Measurements from ENCODE around the gene HDAC9.

HDAC9 gene

GRCh38 chr7:18771834-18772566 lies 276.5 kb downstream of the HDAC9 start:
- in situ Hi-C loops (cut with MboI; ENCODE audit: low sequenced_read_pairs) = no loop called here

DNA sequence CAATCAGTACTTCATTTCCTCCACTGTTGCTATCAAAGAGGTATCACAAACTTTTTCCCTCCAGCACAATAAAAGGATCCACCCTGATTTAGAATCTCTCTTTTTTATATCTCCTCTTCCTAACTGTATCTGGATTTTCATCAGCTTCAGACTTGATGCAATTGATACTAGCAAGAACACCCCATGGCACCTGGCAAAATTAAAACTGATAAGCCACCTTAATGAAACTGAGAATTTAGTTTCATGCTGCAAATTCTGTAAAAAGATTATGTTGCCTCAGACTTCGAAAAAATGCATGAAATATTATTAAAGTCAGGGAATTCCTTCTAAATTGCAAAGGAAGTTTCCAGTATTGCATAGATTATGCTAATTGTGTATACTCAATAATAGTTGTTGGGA lies 277.0 kb downstream of the HDAC9 start:
- in situ Hi-C loops (cut with MboI; ENCODE audit: low sequenced_read_pairs) = no loop called here

DNA sequence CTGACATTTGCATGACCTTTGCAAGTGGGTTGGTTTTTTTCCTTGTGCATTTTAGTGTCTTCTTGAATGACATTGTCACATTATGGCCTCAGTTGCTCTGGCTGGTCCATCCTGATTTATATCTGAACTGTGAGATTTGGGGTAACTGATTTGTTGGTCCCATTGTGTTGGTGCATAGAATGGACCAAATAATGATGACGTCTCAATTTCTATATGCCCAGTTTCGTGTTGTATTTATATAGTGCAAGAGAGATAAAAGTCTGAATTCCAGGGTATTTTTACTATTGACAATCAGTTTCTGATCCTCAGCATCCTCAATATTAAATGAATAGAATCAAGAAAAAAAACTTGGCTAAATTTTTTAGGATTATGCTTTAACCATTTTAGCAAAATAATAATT lies 281.8 kb downstream of the HDAC9 start:
- in situ Hi-C loops (cut with MboI; ENCODE audit: low sequenced_read_pairs) = no loop called here

GRCh38 chr7:18778594-18778993 lies 283.0 kb downstream of the HDAC9 start:
- in situ Hi-C loops (cut with MboI; ENCODE audit: low sequenced_read_pairs) = no loop called here

- in situ Hi-C loops (cut with MboI; ENCODE audit: low sequenced_read_pairs) = no loop called here
Measured at GRCh38 chr7:18780266-18780665, 284.7 kb downstream of the HDAC9 start.

GRCh38 chr7:18780938-18781337 lies 285.4 kb downstream of the HDAC9 start:
- in situ Hi-C loops (cut with MboI; ENCODE audit: low sequenced_read_pairs) = no loop called here

DNA sequence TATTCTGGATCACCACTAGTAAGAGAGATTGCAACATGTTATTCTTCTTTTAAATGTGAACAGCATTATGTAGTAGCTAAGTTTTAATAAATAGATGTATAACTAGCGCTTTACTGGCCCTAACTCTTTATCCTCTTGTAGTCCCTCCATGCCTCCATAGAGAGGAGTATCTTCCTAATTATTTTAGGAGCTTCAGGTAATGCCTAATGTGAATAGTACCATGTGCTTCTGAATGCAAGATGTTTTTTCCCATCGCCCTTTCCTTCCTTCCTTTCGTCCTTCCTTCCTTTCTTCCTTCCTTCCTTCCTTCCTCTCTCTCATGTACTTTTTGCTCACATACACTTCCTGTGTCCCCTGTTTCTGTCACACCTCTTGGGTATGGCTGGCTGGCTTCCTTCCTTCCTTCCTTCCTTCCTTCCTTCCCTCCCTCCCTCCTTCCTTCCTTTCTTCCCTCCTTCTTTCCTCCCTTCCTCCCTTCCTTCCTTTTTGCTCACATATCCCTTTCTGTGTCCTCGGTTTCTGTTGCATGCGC lies 290.7 kb downstream of the HDAC9 start:
- in situ Hi-C loops (cut with MboI; ENCODE audit: low sequenced_read_pairs) = no loop called here

GRCh38 chr7:18786796-18787195 lies 291.2 kb downstream of the HDAC9 start:
- in situ Hi-C loops (cut with MboI; ENCODE audit: low sequenced_read_pairs) = no loop called here

DNA sequence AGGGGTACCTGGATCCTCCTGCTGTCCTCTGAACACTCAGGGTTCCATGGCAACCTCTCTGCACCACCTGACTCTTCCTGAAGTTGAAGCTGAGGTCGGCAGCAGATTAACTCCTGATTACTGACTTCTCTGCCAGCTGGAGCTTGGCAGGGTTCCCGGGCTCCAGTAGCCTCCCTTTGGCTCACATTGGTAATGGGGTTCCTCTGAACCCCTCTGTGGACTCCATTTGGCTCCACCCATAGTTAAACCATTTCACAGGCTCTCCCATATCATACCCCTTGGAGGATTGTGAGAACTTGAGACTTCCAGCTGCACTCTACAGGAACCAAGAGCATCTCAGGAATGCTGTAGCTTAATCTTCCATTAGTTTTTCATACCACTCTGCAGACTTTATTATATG lies 292.5 kb downstream of the HDAC9 start:
- in situ Hi-C loops (cut with MboI; ENCODE audit: low sequenced_read_pairs) = no loop called here

DNA sequence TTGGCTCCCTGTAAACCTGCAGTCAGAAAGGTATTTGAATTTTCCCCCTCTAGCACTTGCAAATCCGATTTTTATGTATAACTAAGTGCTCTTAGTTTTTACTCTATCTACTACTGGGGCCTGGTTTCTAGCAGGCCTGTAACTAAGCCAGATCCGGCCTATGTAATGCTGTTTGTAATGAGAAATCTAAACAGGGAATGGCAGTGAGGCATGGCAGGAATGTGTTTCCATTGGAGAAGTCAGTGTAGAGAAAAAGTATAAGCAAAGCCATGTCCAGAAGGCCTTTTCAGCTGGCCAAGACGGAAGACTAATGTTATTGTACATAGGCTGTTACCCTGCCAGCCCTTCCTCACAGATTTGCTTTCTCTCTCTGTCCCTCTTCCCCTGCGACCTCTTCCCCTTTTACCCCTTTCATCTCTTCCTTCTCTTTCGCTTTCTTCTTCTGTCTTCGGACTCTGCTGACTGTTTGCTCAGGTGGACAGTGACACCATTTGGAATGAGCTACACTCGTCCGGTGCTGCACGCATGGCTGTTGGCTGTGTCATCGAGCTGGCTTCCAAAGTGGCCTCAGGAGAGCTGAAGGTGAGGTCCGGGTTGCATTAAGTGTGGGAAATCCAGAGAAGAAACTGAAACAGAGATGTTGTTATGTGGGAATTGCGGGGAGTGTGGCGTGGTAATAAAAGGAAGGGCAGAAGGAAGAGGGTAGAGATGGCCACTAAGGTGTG lies 297.5 kb downstream of the HDAC9 start:
- in situ Hi-C loops (cut with MboI; ENCODE audit: low sequenced_read_pairs) = no loop called here

DNA sequence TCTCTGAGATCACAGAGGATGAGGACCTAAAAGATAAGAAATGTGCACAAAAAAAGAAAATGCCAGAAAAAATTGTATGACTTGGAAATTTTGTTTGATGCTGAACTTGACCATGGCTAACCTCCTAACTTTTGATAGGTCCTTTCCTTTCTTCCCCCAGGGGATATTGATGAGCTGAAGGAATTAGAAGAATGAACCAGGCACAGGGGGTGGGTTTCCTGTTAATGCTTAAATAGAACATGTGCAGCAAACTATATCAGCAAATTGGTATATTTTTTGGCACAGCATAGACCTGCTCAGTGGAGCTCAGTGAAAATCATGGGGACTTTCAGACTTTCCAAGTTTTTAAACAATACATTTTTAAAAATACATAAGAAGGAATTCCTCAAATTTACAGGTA lies 300.7 kb downstream of the HDAC9 start:
- in situ Hi-C loops (cut with MboI; ENCODE audit: low sequenced_read_pairs) = no loop called here

DNA sequence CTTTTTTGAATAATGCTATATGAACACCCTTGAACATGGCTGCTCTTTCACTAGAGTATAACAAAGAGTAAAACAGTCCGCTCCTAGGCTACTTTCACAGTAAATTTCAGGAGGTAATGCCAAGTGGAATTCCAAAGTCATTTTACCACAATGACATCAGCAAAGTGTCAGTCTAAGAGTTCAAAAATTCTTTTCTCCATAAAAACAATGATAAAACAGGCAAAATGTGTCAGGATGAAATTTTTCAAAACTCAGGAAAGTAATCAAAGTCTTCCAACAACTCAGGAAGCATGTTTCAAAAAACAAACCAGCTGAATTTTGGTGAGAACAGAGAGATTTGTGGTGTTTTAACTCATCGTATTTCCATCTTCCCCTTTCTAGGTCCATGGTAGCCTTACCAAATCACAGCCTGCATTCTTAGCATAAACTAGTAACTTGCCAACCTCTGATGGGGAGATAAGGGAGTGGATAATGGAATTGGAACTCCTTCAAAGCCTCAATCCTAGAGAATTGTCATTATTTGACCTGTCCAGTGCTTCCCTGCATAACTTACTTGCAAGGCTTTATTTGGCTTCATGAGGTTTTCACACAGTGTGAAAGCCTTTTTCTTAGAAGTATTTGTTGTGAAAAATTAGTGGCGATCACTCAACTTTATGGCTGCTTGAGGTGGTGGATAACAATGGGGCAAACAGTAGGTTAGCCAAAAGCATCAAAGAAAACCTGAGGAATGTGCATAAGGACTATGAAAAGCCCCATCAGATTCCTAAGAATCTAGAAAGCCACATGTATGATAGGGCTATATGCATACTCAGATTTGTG lies 302.7 kb downstream of the HDAC9 start:
- in situ Hi-C loops (cut with MboI; ENCODE audit: low sequenced_read_pairs) = no loop called here

DNA sequence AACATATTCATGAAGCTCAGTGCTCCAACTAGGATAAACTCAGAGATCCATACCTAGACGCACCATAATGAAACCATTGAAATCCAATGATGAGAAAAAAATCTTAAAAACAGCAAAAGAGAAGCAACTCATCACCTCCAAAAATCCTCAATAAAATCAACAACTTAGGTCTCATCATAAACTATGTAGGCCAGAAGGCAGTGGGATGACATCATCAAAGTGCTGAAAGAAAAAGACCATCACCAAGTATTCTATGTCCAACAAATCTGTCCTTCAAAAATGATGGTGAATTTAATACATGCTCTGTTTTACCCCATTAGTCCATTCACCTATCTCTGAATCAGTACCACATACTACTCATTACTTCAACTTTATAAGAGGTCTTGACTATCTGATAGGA lies 304.4 kb downstream of the HDAC9 start:
- in situ Hi-C loops (cut with MboI; ENCODE audit: low sequenced_read_pairs) = no loop called here

- in situ Hi-C loops (cut with MboI; ENCODE audit: low sequenced_read_pairs) = no loop called here
Measured at GRCh38 chr7:18803923-18804322, 308.4 kb downstream of the HDAC9 start.

DNA sequence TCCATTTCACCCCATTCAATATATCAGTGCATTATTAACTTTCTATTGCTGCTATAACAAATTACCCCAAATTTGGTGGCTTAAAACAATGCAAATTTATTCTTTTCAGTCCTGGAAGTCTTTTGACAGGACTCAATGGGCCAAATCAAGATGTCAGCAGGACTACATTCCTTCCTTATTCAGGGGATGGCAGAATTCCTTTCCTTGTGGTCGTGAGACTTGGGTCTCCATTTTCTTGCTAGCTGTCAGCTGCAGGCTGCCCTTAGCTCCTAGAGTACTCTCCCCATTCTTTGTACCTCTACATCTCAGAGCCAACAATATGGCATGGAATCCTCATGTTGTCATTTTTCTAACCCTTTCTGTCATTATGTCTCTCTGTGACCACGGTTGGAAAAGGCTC lies 310.6 kb downstream of the HDAC9 start:
- in situ Hi-C loops (cut with MboI; ENCODE audit: low sequenced_read_pairs) = no loop called here

- in situ Hi-C loops (cut with MboI; ENCODE audit: low sequenced_read_pairs) = no loop called here
Measured at GRCh38 chr7:18808026-18808425, 312.5 kb downstream of the HDAC9 start.

DNA sequence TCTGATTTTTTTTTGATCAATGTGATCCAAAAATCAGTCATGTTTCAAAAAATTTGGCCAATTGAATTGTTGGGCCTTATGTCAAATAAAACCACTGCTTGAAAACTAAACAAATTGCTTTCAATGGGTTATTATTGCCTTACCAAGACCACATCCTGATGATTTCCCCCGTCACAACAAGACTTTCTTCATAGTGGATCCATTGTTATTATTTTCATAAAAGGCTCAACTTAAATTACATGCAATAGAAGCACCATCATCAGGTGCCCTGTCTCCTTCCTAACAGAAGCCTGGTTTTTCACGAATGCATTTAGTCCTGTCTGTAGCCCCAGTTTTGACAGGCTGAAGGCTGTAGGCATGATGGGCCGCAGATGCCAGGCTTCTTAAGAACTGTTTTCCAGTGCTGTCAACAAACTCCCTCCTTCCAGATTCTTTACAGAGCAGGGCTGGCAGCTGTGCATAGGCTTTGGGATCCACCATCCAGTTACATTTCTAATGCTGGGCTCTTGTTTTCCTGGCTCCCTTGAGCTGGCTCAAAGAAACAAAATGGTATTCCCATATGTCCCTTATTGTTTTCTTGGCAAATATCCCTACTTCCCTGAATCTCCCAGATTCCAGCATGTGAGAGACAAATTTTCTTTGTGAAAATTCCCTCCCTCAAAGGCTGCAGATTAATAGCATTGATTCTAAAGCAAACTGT lies 319.9 kb downstream of the HDAC9 start:
- in situ Hi-C loops (cut with MboI; ENCODE audit: low sequenced_read_pairs) = no loop called here

- in situ Hi-C loops (cut with MboI; ENCODE audit: low sequenced_read_pairs) = no loop called here
Measured at GRCh38 chr7:18820981-18821380, 325.4 kb downstream of the HDAC9 start.

DNA sequence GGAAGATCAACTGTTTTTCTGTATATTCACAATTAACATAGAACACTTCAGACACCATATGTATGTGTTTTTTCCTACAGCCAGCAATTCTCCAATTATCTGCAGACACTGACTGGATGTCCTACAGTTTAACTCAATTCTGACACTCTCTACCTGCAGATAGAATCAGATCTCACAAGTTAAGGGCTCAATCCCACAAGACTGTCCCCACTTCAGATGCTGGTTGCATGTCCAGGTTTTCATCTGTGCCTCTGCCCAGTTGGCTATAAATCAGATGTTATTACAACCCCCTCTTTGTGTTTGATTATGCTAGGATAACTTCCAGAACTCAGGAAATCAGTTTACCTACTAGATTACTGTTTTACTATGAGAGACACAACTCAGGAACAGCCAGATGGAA lies 326.0 kb downstream of the HDAC9 start:
- in situ Hi-C loops (cut with MboI; ENCODE audit: low sequenced_read_pairs) = no loop called here

DNA sequence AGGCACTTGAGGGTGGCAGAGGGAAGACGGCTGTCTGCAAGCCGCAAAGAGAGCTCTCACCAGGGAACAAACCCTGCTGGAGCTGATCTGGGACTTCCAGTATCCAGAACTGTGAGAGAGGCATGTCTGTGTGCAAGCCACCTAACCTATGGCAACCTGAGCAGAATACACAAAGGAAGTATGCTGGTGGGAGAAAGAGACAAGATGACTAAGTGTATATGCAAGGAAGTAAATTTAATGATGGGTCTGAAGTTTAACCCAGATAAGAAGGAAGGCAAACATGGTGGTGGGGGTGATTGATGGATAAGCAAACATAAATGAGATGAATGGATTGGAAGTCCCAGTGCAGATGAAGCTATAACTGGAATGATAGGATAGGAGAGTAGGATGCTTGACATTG lies 328.6 kb downstream of the HDAC9 start:
- in situ Hi-C loops (cut with MboI; ENCODE audit: low sequenced_read_pairs) = no loop called here

Data from HL-60/S4 (cell line).